NCI-H446 treated with DMSO at 0.1 percent for 48 hours (cell line): ENCODE results near the gene CHRNE.
"Not testable (repeated sequence)": the region's sequence is repeated elsewhere in the genome, so short reads cannot be mapped to it uniquely, and the experiment has no call there.

Experiments
- DNase-seq: peaks from one replicate; lab custom pipeline; 2025; lab: John Stamatoyannopoulos, UW

Gene CHRNE

GRCh38 chr17:4906642-4907041, 3.7 kb upstream of the CHRNE start:
- DNase-seq = not testable (repeated sequence)

GRCh38 chr17:4902540-4902939, 358 bp downstream of the CHRNE start:
- no peak for DNase-seq

GRCh38 chr17:4901648-4902344, 1.1 kb downstream of the CHRNE start:
- no peak for DNase-seq

GRCh38 chr17:4901108-4901647, 1.7 kb downstream of the CHRNE start:
- no peak for DNase-seq

- DNase-seq = no peak
Observed at GRCh38 chr17:4900231-4901107, 2.4 kb downstream of the CHRNE start.

- DNase-seq = no peak
Observed at GRCh38 chr17:4899341-4900230, 3.3 kb downstream of the CHRNE start, which contains the start of gene C17orf107. C17orf107 (plus strand) TSS chr17:4899536; CDS start chr17:4899763, 227 bp downstream.

GRCh38 chr17:4898927-4899326, 4.0 kb downstream of the CHRNE start:
- no peak for DNase-seq

GRCh38 chr17:4898351-4898750, 4.5 kb downstream of the CHRNE start:
- no peak for DNase-seq

GRCh38 chr17:4897785-4898184, 5.1 kb downstream of the CHRNE start:
- no peak for DNase-seq

GRCh38 chr17:4897198-4897687, 5.7 kb downstream of the CHRNE start:
- no peak for DNase-seq

GRCh38 chr17:4896332-4897197, 6.3 kb downstream of the CHRNE start:
- DNase-seq = no peak

- DNase-seq = no peak
Observed at GRCh38 chr17:4895657-4896331, 7.1 kb downstream of the CHRNE start.

GRCh38 chr17:4895121-4895520, 7.8 kb downstream of the CHRNE start:
- DNase-seq = no peak

- DNase-seq = no peak
Observed at GRCh38 chr17:4893721-4894560, 9.0 kb downstream of the CHRNE start.

GRCh38 chr17:4893272-4893671, 9.6 kb downstream of the CHRNE start:
- no peak for DNase-seq

- DNase-seq = no peak
Observed at GRCh38 chr17:4892499-4893221, 10.2 kb downstream of the CHRNE start.

- DNase-seq = no peak
Observed at GRCh38 chr17:4891411-4892410, 11.2 kb downstream of the CHRNE start.
